ENCODE data around the gene MAST4. TPM values are rescaled to one million over a fixed set of nuclear protein-coding genes. Genes with fewer than 3 reads are reported as not detected.

The MAST4 gene
- total and polyA plus RNA-seq, 4 donors = 3.7 to 9.5 (median 6.5) TPM

GRCh38 chr5:67188274-67189078 is 592.3 kb downstream of the MAST4 start:
- Histone ChIP-seq H3K9me3 (ENCODE audit: control insufficient read depth in 4 of 4, low read length in 3 of 4) (no peaks in the 10 kb centered on the region), H3K4me1 (ENCODE audit: control insufficient read depth in 4 of 4, insufficient read depth in 4 of 4, low read length in 3 of 4) (no peaks in the 10 kb centered on the region), H3K27me3 (ENCODE audit: control insufficient read depth in 4 of 4, insufficient read depth in 4 of 4, low read length in 3 of 4) (no peaks in the 10 kb centered on the region), H3K27ac (ENCODE audit: low read depth in 1 of 2, low read length in 2 of 2) (no peak overlapping the region), H3K4me3 (ENCODE audit: low read depth in 1 of 3, low read length in 3 of 3) (no peak overlapping the region), H3K9ac (ENCODE audit: low read depth in 1 of 2, low read length in 2 of 2) (no peak overlapping the region), H3K36me3 (ENCODE audit: control insufficient read depth in 4 of 4, insufficient read depth in 3 of 4, low read depth in 1 of 4, low read length in 3 of 4) (no peaks in the 10 kb centered on the region)
- TF ChIP-seq NR2F2 (IDR thresholded peaks at IDR 0.05) (no peak), RXRA (IDR thresholded peaks at IDR 0.05) (no peak), MAX (IDR thresholded peaks at IDR 0.05) (no peak), EGR1 (IDR thresholded peaks at IDR 0.05; ENCODE audit: low read depth in 2 of 2) (no peak), HNF4A (conservative IDR thresholded peaks at IDR 0.05) (no peak), GABPA (IDR thresholded peaks at IDR 0.05 in 1 of 2, conservative IDR thresholded peaks at IDR 0.05 in 1 of 2) (no peak), JUND (IDR thresholded peaks at IDR 0.05) (no peak), FOXA1 (IDR thresholded peaks at IDR 0.05) (no peak), HNF4G (IDR thresholded peaks at IDR 0.05) (no peak), FOXA2 (IDR thresholded peaks at IDR 0.05) (no peak), YY1 (IDR thresholded peaks at IDR 0.05) (no peak), RAD21 (IDR thresholded peaks at IDR 0.05) (no peak), SP1 (IDR thresholded peaks at IDR 0.05) (no peak), TAF1 (conservative IDR thresholded peaks at IDR 0.05) (no peak), REST (IDR thresholded peaks at IDR 0.05) (no peak), CTCF (IDR thresholded peaks at IDR 0.05; ENCODE audit: low read depth, low read length, missing input control) (no peak)
- TF ChIP-seq, protein P1, sequence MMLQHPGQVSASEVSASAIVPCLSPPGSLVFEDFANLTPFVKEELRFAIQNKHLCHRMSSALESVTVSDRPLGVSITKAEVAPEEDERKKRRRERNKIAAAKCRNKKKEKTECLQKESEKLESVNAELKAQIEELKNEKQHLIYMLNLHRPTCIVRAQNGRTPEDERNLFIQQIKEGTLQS (IDR thresholded peaks at IDR 0.05) = no peak
- TF ChIP-seq, protein P2, sequence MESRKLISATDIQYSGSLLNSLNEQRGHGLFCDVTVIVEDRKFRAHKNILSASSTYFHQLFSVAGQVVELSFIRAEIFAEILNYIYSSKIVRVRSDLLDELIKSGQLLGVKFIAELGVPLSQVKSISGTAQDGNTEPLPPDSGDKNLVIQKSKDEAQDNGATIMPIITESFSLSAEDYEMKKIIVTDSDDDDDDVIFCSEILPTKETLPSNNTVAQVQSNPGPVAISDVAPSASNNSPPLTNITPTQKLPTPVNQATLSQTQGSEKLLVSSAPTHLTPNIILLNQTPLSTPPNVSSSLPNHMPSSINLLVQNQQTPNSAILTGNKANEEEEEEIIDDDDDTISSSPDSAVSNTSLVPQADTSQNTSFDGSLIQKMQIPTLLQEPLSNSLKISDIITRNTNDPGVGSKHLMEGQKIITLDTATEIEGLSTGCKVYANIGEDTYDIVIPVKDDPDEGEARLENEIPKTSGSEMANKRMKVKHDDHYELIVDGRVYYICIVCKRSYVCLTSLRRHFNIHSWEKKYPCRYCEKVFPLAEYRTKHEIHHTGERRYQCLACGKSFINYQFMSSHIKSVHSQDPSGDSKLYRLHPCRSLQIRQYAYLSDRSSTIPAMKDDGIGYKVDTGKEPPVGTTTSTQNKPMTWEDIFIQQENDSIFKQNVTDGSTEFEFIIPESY (IDR thresholded peaks at IDR 0.05) = no peak
- no peak for DNase-seq (ENCODE audit: low spot score)
- WGBS = 89% methylated on average over 7 of the region's 7 CpGs

Measured in liver (tissue), 9 donors.